ENCODE results near the gene SAMMSON.

GRCh38 chr3:70053293-70053692, 53.8 kb downstream of the SAMMSON start:
- TF ChIP-seq ZNF644 (tag; IDR thresholded peaks at IDR 0.05; ENCODE audit: low read depth) (no peak), CTCF (IDR thresholded peaks at IDR 0.05 in 2 of 3, conservative IDR thresholded peaks at IDR 0.05 in 1 of 3; ENCODE audit: insufficient read depth in 2 of 3, low read depth in 1 of 3, low read length in 3 of 3) (no peak), USF2 (CRISPR knock-in tag; IDR thresholded peaks at IDR 0.05) (no peak), CCNT2 (IDR thresholded peaks at IDR 0.05; ENCODE audit: borderline replicate concordance, extremely low read depth, insufficient read length, low read depth, low read length) (no peak), ZNF592 (IDR thresholded peaks at IDR 0.05) (no peak), FOXP1 (CRISPR knock-in tag; IDR thresholded peaks at IDR 0.05) (no peak), HNRNPLL (IDR thresholded peaks at IDR 0.05; ENCODE audit: low read depth, low read length, poor library complexity, severe bottlenecking) (no peak), ARID2 (IDR thresholded peaks at IDR 0.05) (no peak), FOXM1 (IDR thresholded peaks at IDR 0.05; ENCODE audit: low read depth) (no peak), FOXM1 (CRISPR knock-in tag; IDR thresholded peaks at IDR 0.05; ENCODE audit: low read depth) (no peak), NR2C2 (CRISPR knock-in tag; IDR thresholded peaks at IDR 0.05) (no peak), NR2C2 (tag; IDR thresholded peaks at IDR 0.05) (no peak), CC2D1A (IDR thresholded peaks at IDR 0.05) (no peak), CBFB (CRISPR knock-in tag; IDR thresholded peaks at IDR 0.05) (no peak), ZBTB49 (CRISPR knock-in tag; IDR thresholded peaks at IDR 0.05; ENCODE audit: borderline replicate concordance) (no peak)

Measured in K562 (cell line).